A549 (cell line): ENCODE data around the gene SDE2.

ENCODE experiments used
- CEBPB ChIP-seq, 2 experiments: fragments of >200 bp in 1 of 2; sonication (Bioruptor Twin) in 1 of 2; formaldehyde crosslinking in 1 of 2; IDR thresholded peaks; 2 replicates each; pipeline ENCODE4 v1.6.1; 2012 to 2016
- KDM1A ChIP-seq: fragments of 200-600 bp; sonication (generic); IDR thresholded peaks from 2 replicates; pipeline ENCODE4 v1.6.1; 2016; ENCODE audit warnings: low read depth, mild to moderate bottlenecking
- MAZ ChIP-seq: fragments of 150-350 bp; IDR thresholded peaks from 2 replicates; pipeline ENCODE4 v1.6.1; 2014; ENCODE audit warnings: antibody characterized with exemption, low read depth, low read length, borderline replicate concordance
- POLR2A ChIP-seq: IDR thresholded peaks from 2 replicates; pipeline ENCODE4 v1.6.1; 2012; ENCODE audit warnings: mild to moderate bottlenecking, low read length
- USF2 ChIP-seq: fragments of 450-650 bp; IDR thresholded peaks from 2 replicates; pipeline ENCODE4 v1.6.1; 2014; ENCODE audit warnings: antibody characterized with exemption
- TF ChIP-seq, protein P1 (sequence below): fragments of >200 bp; sonication (Bioruptor Twin); formaldehyde crosslinking; IDR thresholded peaks from 3 replicates; pipeline ENCODE4 v1.5.1; 2016
- TF ChIP-seq, protein P2 (sequence below): IDR thresholded peaks from 2 replicates; pipeline ENCODE4 v1.6.1; 2012
- TF ChIP-seq, protein P3 (sequence below): IDR thresholded peaks from 2 replicates; pipeline ENCODE4 v1.6.1; 2012; ENCODE audit warnings: low read depth, borderline replicate concordance

GRCh38 chr1:226001088-226001487 lies 1.9 kb upstream of the SDE2 start:
- TF ChIP-seq, protein P1, sequence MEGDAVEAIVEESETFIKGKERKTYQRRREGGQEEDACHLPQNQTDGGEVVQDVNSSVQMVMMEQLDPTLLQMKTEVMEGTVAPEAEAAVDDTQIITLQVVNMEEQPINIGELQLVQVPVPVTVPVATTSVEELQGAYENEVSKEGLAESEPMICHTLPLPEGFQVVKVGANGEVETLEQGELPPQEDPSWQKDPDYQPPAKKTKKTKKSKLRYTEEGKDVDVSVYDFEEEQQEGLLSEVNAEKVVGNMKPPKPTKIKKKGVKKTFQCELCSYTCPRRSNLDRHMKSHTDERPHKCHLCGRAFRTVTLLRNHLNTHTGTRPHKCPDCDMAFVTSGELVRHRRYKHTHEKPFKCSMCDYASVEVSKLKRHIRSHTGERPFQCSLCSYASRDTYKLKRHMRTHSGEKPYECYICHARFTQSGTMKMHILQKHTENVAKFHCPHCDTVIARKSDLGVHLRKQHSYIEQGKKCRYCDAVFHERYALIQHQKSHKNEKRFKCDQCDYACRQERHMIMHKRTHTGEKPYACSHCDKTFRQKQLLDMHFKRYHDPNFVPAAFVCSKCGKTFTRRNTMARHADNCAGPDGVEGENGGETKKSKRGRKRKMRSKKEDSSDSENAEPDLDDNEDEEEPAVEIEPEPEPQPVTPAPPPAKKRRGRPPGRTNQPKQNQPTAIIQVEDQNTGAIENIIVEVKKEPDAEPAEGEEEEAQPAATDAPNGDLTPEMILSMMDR: no peak
- TF ChIP-seq KDM1A (no peak), CEBPB (IDR thresholded peaks at IDR 0.05) (no peak), MAZ (no peak), USF2 (no peak), POLR2A (no peak)
- TF ChIP-seq, protein P2, sequence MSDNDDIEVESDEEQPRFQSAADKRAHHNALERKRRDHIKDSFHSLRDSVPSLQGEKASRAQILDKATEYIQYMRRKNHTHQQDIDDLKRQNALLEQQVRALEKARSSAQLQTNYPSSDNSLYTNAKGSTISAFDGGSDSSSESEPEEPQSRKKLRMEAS: no peak
- TF ChIP-seq, protein P3, sequence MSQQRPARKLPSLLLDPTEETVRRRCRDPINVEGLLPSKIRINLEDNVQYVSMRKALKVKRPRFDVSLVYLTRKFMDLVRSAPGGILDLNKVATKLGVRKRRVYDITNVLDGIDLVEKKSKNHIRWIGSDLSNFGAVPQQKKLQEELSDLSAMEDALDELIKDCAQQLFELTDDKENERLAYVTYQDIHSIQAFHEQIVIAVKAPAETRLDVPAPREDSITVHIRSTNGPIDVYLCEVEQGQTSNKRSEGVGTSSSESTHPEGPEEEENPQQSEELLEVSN: no peak
